ENCODE measurements around the gene TTC24.
"Not testable (repeated sequence)": the region's sequence is repeated elsewhere in the genome, so short reads cannot be mapped to it uniquely, and the experiment has no call there.

Gene TTC24
- long read RNA-seq, donor 1: 0 reads
- long read RNA-seq, donor 2: 0 reads
- long read RNA-seq, donor 3: 0 reads
- long read RNA-seq, donor 4, partial matches to known transcripts: 21 of 36 reads
- long read RNA-seq, donor 4, other reads (novel, unspliced or antisense): 15 of 36 reads
- long read RNA-seq, donor 5, partial matches to known transcripts: 43 of 43 reads
- long read RNA-seq, donor 5, other reads (novel, unspliced or antisense): 0 of 43 reads
- long read RNA-seq, donor 6: 0 reads
- long read RNA-seq, donor 7: 0 reads
- long read RNA-seq, donor 8: 0 reads

- DNase-seq: no peak
Observed at GRCh38 chr1:156579472-156579871, at the start of gene TTC24. TTC24 (plus strand) TSS chr1:156579723; CDS start chr1:156581365, 1,642 bp downstream.

- DNase-seq: no peak
Observed at GRCh38 chr1:156530006-156530405, 49.5 kb upstream of the TTC24 start.

- no peak for DNase-seq
Observed at GRCh38 chr1:156532374-156532773, 47.1 kb upstream of the TTC24 start.

- DNase-seq: no peak
Observed at GRCh38 chr1:156533568-156534220, 45.8 kb upstream of the TTC24 start.

- DNase-seq: no peak
Observed at GRCh38 chr1:156534424-156535060, 45.0 kb upstream of the TTC24 start.

GRCh38 chr1:156537027-156537426 lies 42.5 kb upstream of the TTC24 start:
- no peak for DNase-seq

- DNase-seq: no peak
Observed at GRCh38 chr1:156538711-156539440, 40.6 kb upstream of the TTC24 start.

GRCh38 chr1:156539818-156540355 lies 39.6 kb upstream of the TTC24 start:
- no peak for DNase-seq

- DNase-seq: no peak
Observed at GRCh38 chr1:156540955-156541354, 38.6 kb upstream of the TTC24 start.

- no peak for DNase-seq
Observed at GRCh38 chr1:156543066-156543465, 36.5 kb upstream of the TTC24 start.

- DNase-seq: no peak
Observed at GRCh38 chr1:156544592-156545102, 34.9 kb upstream of the TTC24 start.

GRCh38 chr1:156546267-156546666 lies 33.3 kb upstream of the TTC24 start:
- DNase-seq: no peak

- DNase-seq: no peak
Observed at GRCh38 chr1:156547434-156547833, 32.1 kb upstream of the TTC24 start.

GRCh38 chr1:156547982-156548381 lies 31.5 kb upstream of the TTC24 start:
- no peak for DNase-seq

- no peak for DNase-seq
Observed at GRCh38 chr1:156549390-156549789, 30.1 kb upstream of the TTC24 start.

GRCh38 chr1:156549831-156550230 lies 29.7 kb upstream of the TTC24 start:
- DNase-seq: no peak

- DNase-seq: no peak
Observed at GRCh38 chr1:156550346-156550745, 29.2 kb upstream of the TTC24 start.

- DNase-seq: no peak
Observed at GRCh38 chr1:156551066-156551643, 28.4 kb upstream of the TTC24 start.

GRCh38 chr1:156551869-156552268 lies 27.7 kb upstream of the TTC24 start:
- DNase-seq: no peak

- no peak for DNase-seq
Observed at GRCh38 chr1:156552518-156552917, 27.0 kb upstream of the TTC24 start.

- not testable (repeated sequence) for DNase-seq
Observed at GRCh38 chr1:156552937-156553336, 26.6 kb upstream of the TTC24 start.

Measured in right kidney (tissue), 9 donors.